ENCODE measurements around the gene SRPRA.

- TF ChIP-seq ZSCAN4 (tag by site-specific recombination; IDR thresholded peaks at IDR 0.05) (no peak), ZBTB1 (tag by site-specific recombination; IDR thresholded peaks at IDR 0.05) (no peak), CTCF (tag by site-specific recombination; IDR thresholded peaks at IDR 0.05) (no peak), ZNF24 (tag by site-specific recombination; IDR thresholded peaks at IDR 0.05) (no peak), ZNF580 (tag by site-specific recombination; IDR thresholded peaks at IDR 0.05) (no peak), ZNF670 (tag by site-specific recombination; IDR thresholded peaks at IDR 0.05; ENCODE audit: low read depth) (no peak), ZNF473 (tag by site-specific recombination; IDR thresholded peaks at IDR 0.05) (no peak), ZNF510 (tag by site-specific recombination; IDR thresholded peaks at IDR 0.05; ENCODE audit: insufficient replicate concordance) (no peak), GLIS2 (tag by site-specific recombination; IDR thresholded peaks at IDR 0.05) (no peak), KLF9 (tag by site-specific recombination; IDR thresholded peaks at IDR 0.05; ENCODE audit: low read depth) (no peak), ZBTB8A (tag by site-specific recombination; IDR thresholded peaks at IDR 0.05) (no peak), PATZ1 (tag by site-specific recombination; IDR thresholded peaks at IDR 0.05) (no peak)
These were observed 8.6 kb upstream of the SRPRA start for GRCh38 chr11:126277322-126277721.

Data from HEK293 (cell line).